GM12878 (cell line): ENCODE measurements around the gene TBC1D1. TPM values are rescaled to one million over a fixed set of nuclear protein-coding genes. Genes with fewer than 3 reads are reported as not detected.
A peak's percentile ranks its signal among the peaks of the same experiment; 100 is the strongest.

Source experiments
- ATAC-seq: fragments of 200-7000 bp; cut with Tn5 transposase; 3 replicates; pipeline ENCODE4 v1.9.1; 2020; ENCODE audit warnings: mild to moderate bottlenecking, moderate library complexity
- BruUV-seq: library from RNA; stranded (reverse); fragments of 400-500 nt; replicated peaks from 2 replicates; lab custom pipeline; 2021; lab: Mats Ljungman, UMichigan
- CTCF ChIA-PET: fragments of 300-600 bp; sonication (Branson Sonifier 250); formaldehyde crosslinking; extraction: SDS; loops from one replicate; lab custom pipeline; 2021; ENCODE audit warnings: inconsistent platforms; lab: Yijun Ruan, JAX
- POLR2A ChIA-PET: fragments of 350-600 bp; formaldehyde crosslinking; extraction: SDS; loops from one replicate; lab custom pipeline; 2021; ENCODE audit warnings: inconsistent platforms; lab: Charles Lee
- RAD21 ChIA-PET: fragments of 300-600 bp; sonication (Branson Sonifier 250); formaldehyde crosslinking; loops from one replicate; lab custom pipeline; 2023; ENCODE audit warnings: antibody characterized with exemption; ENCODE audit not compliant: unreplicated experiment; lab: Charles Lee
- SMC1A ChIA-PET: fragments of 300-600 bp; sonication (Branson Sonifier 250); formaldehyde crosslinking; loops from one replicate; lab custom pipeline; 2023; ENCODE audit not compliant: unreplicated experiment, uncharacterized antibody; lab: Charles Lee
- DNase-seq: peaks from one replicate; pipeline ENCODE4 v3.0.0-alpha.2; 2011; ENCODE audit warnings: low read depth, low spot score
- FAIRE-seq: peaks from 3 replicates; lab custom pipeline; 2011; peaks lifted over from hg19 to GRCh38; lab: Jason Lieb, UNC
- H2AFZ ChIP-seq: 2 replicates; pipeline ENCODE4 v1.6.0; 2011; ENCODE audit warnings: low read depth, low read length, control low read depth; ENCODE audit not compliant: control insufficient read depth
- H3K27ac ChIP-seq: 2 replicates; pipeline ENCODE4 v1.5.1; 2011; ENCODE audit warnings: control low read depth; ENCODE audit not compliant: control insufficient read depth, insufficient read depth
- H3K27me3 ChIP-seq, 2 experiments: replicated peaks in 1 of 2; 2 replicates each; pipeline versions ENCODE4 v1.6.0 to v1.6.1; 2011; ENCODE audit warnings: low read length in 1 of 2; ENCODE audit not compliant: control insufficient read depth in 2 of 2, insufficient read depth in 2 of 2
- H3K36me3 ChIP-seq, 2 experiments: 2 replicates each; pipeline ENCODE4 v1.5.1; 2011; ENCODE audit warnings: low read length in 1 of 2; ENCODE audit not compliant: control insufficient read depth in 2 of 2, insufficient read depth in 2 of 2
- H3K4me1 ChIP-seq: 2 replicates; pipeline ENCODE4 v1.6.1; 2011; ENCODE audit warnings: mild to moderate bottlenecking, low read length, moderate library complexity, mixed read lengths; ENCODE audit not compliant: control insufficient read depth, insufficient read depth
- H3K4me2 ChIP-seq: 2 replicates; pipeline ENCODE4 v1.6.0; 2011; ENCODE audit warnings: control low read depth; ENCODE audit not compliant: control insufficient read depth, insufficient read depth
- H3K4me3 ChIP-seq: fragments of 200-600 bp; sonication (generic); 2 replicates; pipeline ENCODE4 v1.5.1; 2016
- H3K79me2 ChIP-seq: 2 replicates; pipeline ENCODE4 v1.6.0; 2011; ENCODE audit warnings: low read length; ENCODE audit not compliant: control insufficient read depth, insufficient read depth
- H3K9ac ChIP-seq: 2 replicates; pipeline ENCODE4 v1.8.0; 2011; ENCODE audit warnings: low read length, control low read depth, mixed read lengths; ENCODE audit not compliant: control insufficient read depth, insufficient read depth
- H3K9me3 ChIP-seq: replicated peaks from 3 replicates; pipeline ENCODE4 v1.5.1; 2011; ENCODE audit warnings: mild to moderate bottlenecking, low read length; ENCODE audit not compliant: control insufficient read depth, insufficient read depth
- H4K20me1 ChIP-seq: 2 replicates; pipeline ENCODE4 v1.6.0; 2011; ENCODE audit not compliant: control insufficient read depth, insufficient read depth
- ESRRA ChIP-seq: IDR thresholded peaks from 2 replicates; pipeline ENCODE4 v1.6.1; 2012; ENCODE audit warnings: mild to moderate bottlenecking, low read length, improper control_type of control experiment
- KDM1A ChIP-seq: fragments of 200-600 bp; sonication (generic); IDR thresholded peaks from 2 replicates; pipeline ENCODE4 v1.6.1; 2016; ENCODE audit warnings: borderline replicate concordance
- NFYB ChIP-seq: IDR thresholded peaks from 2 replicates; pipeline ENCODE4 v1.6.1; 2011; ENCODE audit warnings: low read depth, mild to moderate bottlenecking, low read length, improper control_type of control experiment, moderate library complexity; ENCODE audit not compliant: insufficient read depth
- POU2F2 ChIP-seq: IDR thresholded peaks from 3 replicates; pipeline ENCODE4 v1.6.1; 2011; ENCODE audit warnings: low read depth, mild to moderate bottlenecking, low read length, borderline replicate concordance
- RELB ChIP-seq: fragments of 450-650 bp; IDR thresholded peaks from 2 replicates; pipeline ENCODE4 v1.6.1; 2017; ENCODE audit warnings: low read depth, mild to moderate bottlenecking, moderate library complexity
- TARDBP ChIP-seq: IDR thresholded peaks from 2 replicates; pipeline ENCODE4 v1.6.1; 2016; ENCODE audit warnings: borderline replicate concordance
- ZBTB33 ChIP-seq: fragments of 450-650 bp; IDR thresholded peaks from 2 replicates; pipeline ENCODE4 v1.6.1; 2017; ENCODE audit warnings: mild to moderate bottlenecking
- ZNF207 ChIP-seq: fragments of 450-650 bp; IDR thresholded peaks from 2 replicates; pipeline ENCODE4 v1.6.1; 2014; ENCODE audit warnings: antibody characterized with exemption, mild to moderate bottlenecking, borderline replicate concordance
- WGBS: methylation state at CpG from one replicate; pipeline ENCODE4 v1.1.6; 2016; ENCODE audit warnings: low lambda C conversion rate; ENCODE audit not compliant: insufficient replicate concordance, insufficient coverage; ENCODE audit errors: missing lambda C conversion rate; 5-methylcytosine and 5-hydroxymethylcytosine counted together
- in situ Hi-C: fragments of 300-500 bp; cut with MboI; formaldehyde crosslinking; loops from 9 replicates; pipeline ENCODE4 v1.14.3; 2018; ENCODE audit warnings: mixed read lengths
- intact Hi-C: fragments of 100-400 bp; cut with micrococcal nuclease; formaldehyde crosslinking; loops from one replicate; pipeline ENCODE4 v1.14.2; 2022; ENCODE audit not compliant: unreplicated experiment
- polyA plus RNA-seq, 11 experiments: library from polyadenylated mRNA; depleted of rRNA in 4 of 11; unstranded in 6 of 11; stranded (reverse) in 5 of 11; fragments of >200 nt; fragmentation: Nextera tagmentation in 4 of 11; fragmentation: Illumina TruSeq in 1 of 11; extraction: Ambion mirVana in 4 of 11; extraction: Trizol in 1 of 11; gene quantifications; 1 replicate in 1 of 11; 2 replicates in 10 of 11; pipeline versions ENCODE4 v1.2.1 to v1.2.3, GENCODE V29; 2011 to 2016; ENCODE audit warnings: inconsistent platforms in 2 of 11, missing spikeins in 2 of 11, low read depth in 1 of 11
- total RNA-seq, 4 experiments: library from RNA; depleted of rRNA in 3 of 4; stranded (reverse); fragments of >200 nt in 3 of 4; fragmentation: Illumina TruSeq in 1 of 4; extraction: Trizol in 1 of 4; gene quantifications; 2 replicates each; pipeline versions ENCODE4 v1.2.1 to v1.2.3, GENCODE V29; 2013 to 2021

The TBC1D1 gene
- total and polyA plus RNA-seq, 10 of the 15 experiments (the other 5 are each of a cell fraction or from before 2014, with no cell fraction given): 5.3 to 102 (median 57.8) TPM

- Histone ChIP-seq H3K4me3 (no peak overlapping the region), H3K79me2 (no peaks in the 10 kb centered on the region; the same call in 1 of the 2 replicates), H3K9me3 (no peaks in the 10 kb centered on the region), H3K36me3 (peaks cover 0 to 2% of the 10 kb centered on the region in 2 experiments; a peak in 2 of 4 replicates), H2AFZ (no peak overlapping the region), H3K4me1 (peaks cover 3% of the 10 kb centered on the region; the same call in 1 of the 2 replicates), H4K20me1 (no peaks in the 10 kb centered on the region; the same call in 1 of the 2 replicates), H3K9ac (no peak overlapping the region), H3K27ac (no peak overlapping the region), H3K4me2 (no peak overlapping the region), H3K27me3 (no peaks in the 10 kb centered on the region)
- ChIA-PET CTCF (interaction anchor here (2.3 kb wide), 1 partner anchor 10 kb away, joined by 9 read pairs; no protein-coding TSS in a partner anchor), RAD21 (no interaction called here), POLR2A (interaction anchor here (0.5 kb wide), 1 partner anchor 137 kb away, joined by 4 read pairs; no protein-coding TSS in a partner anchor), SMC1A (interaction anchor here (1.0 to 1.4 kb wide), 2 partner anchors 10 to 13 kb away, joined by 3 to 5 read pairs; no protein-coding TSS in a partner anchor)
- in situ Hi-C loops (no loop called here), intact Hi-C loops (no loop called here)
- ATAC-seq (no peak), FAIRE-seq (no peak), DNase-seq (no peak)
- TF ChIP-seq POU2F2: no peak
- WGBS: 98% methylated on average over 5 of the region's 5 CpGs
- BruUV-seq: no TSS peak
Observed at GRCh38 chr4:37988670-37989069, 97.8 kb downstream of the TBC1D1 start.

GRCh38 chr4:37989398-37990260 is 98.7 kb downstream of the TBC1D1 start:
- ChIA-PET POLR2A (no interaction called here), SMC1A (interaction anchor here (0.5 to 1.4 kb wide), 3 partner anchors 8 to 51 kb away, joined by 3 to 5 read pairs (median 3); no protein-coding TSS in a partner anchor), CTCF (interaction anchor here (2.4 kb wide), 1 partner anchor 11 kb away, joined by 11 read pairs; no protein-coding TSS in a partner anchor), RAD21 (no interaction called here)
- TF ChIP-seq NFYB (no peak), ZNF207 (no peak), RELB (no peak), ESRRA (peak; percentile 60; the same call in 1 of the 2 replicates), ZBTB33 (no peak), TARDBP (no peak), KDM1A (no peak)
- Histone ChIP-seq H3K9ac (no peak overlapping the region), H3K79me2 (no peaks in the 10 kb centered on the region; the same call in 1 of the 2 replicates), H3K27me3 (no peaks in the 10 kb centered on the region), H3K4me1 (peaks cover 11% of the 10 kb centered on the region; the same call in 1 of the 2 replicates), H4K20me1 (no peaks in the 10 kb centered on the region), H3K4me3 (no peak overlapping the region), H3K27ac (0 out of 2 replicates have a peak overlapping the region, but pooled peaks have one; percentile 30), H3K9me3 (no peaks in the 10 kb centered on the region), H3K4me2 (no peak overlapping the region), H3K36me3 (peaks cover 0 to 2% of the 10 kb centered on the region in 2 experiments; a peak in 2 of 4 replicates), H2AFZ (no peak overlapping the region)
- intact Hi-C loops: no loop called here
- no TSS peak for BruUV-seq
- DNase-seq (no peak), ATAC-seq (peak; percentile 33; the same call in 2 of the 3 replicates), FAIRE-seq (peak; percentile 77)
- 93% methylated on average over 8 of the region's 8 CpGs for WGBS
- in situ Hi-C loops: no loop called here
